ENCODE measurements around the gene DUSP10. TPM values are rescaled to one million over a fixed set of nuclear protein-coding genes. Genes with fewer than 3 reads are reported as not detected.

Gene DUSP10
- total RNA-seq, 2 donors from 2014 or later = 5.8 to 13.6 TPM

- H3K27me3 ChIP-seq (replicated peaks; ENCODE audit: insufficient read depth) = no peaks in the 10 kb centered on the region
- no peaks in the 10 kb centered on the region for H3K9me3 ChIP-seq
- intact Hi-C loops (cut with DNase I) = no loop called here
- no peaks in the 10 kb centered on the region for H3K4me1 ChIP-seq (replicated peaks)
- no peak for TF ChIP-seq POLR2A (IDR thresholded peaks at IDR 0.05)
- TF ChIP-seq POLR2AphosphoS5 (IDR thresholded peaks at IDR 0.05) = no peak
- TF ChIP-seq CTCF (IDR thresholded peaks at IDR 0.05) = no peak
- 100% methylated on average over 1 of the region's 1 CpG for WGBS
- no peaks in the 10 kb centered on the region for H3K36me3 ChIP-seq
- H3K4me3 ChIP-seq = no peak overlapping the region
- no peak overlapping the region for H3K27ac ChIP-seq
- DNase-seq (ENCODE audit: low spot score) = no peak
Observed at GRCh38 chr1:221782970-221783369, 41.1 kb upstream of the DUSP10 start.

- no peak for DNase-seq (ENCODE audit: low spot score)
- Histone ChIP-seq H3K36me3 (no peaks in the 10 kb centered on the region), H3K4me1 (replicated peaks) (no peaks in the 10 kb centered on the region), H3K9me3 (no peaks in the 10 kb centered on the region), H3K27ac (no peak overlapping the region), H3K4me3 (no peak overlapping the region), H3K27me3 (replicated peaks; ENCODE audit: insufficient read depth) (no peaks in the 10 kb centered on the region)
- 57% methylated on average over 2 of the region's 2 CpGs for WGBS
- intact Hi-C loops (cut with DNase I) = no loop called here
- no peak for TF ChIP-seq POLR2AphosphoS5 (IDR thresholded peaks at IDR 0.05)
- TF ChIP-seq CTCF (IDR thresholded peaks at IDR 0.05) = no peak
- TF ChIP-seq POLR2A (IDR thresholded peaks at IDR 0.05) = no peak
Observed at GRCh38 chr1:221782477-221782876, 40.6 kb upstream of the DUSP10 start.

GRCh38 chr1:221781102-221781755 is 39.3 kb upstream of the DUSP10 start:
- DNase-seq (ENCODE audit: low spot score) = no peak
- TF ChIP-seq POLR2A (IDR thresholded peaks at IDR 0.05) = no peak
- TF ChIP-seq POLR2AphosphoS5 (IDR thresholded peaks at IDR 0.05) = no peak
- TF ChIP-seq CTCF (IDR thresholded peaks at IDR 0.05) = no peak
- no peak overlapping the region for H3K27ac ChIP-seq
- no peak overlapping the region for H3K4me3 ChIP-seq
- no peaks in the 10 kb centered on the region for H3K9me3 ChIP-seq
- H3K4me1 ChIP-seq (replicated peaks) = no peaks in the 10 kb centered on the region
- 83% methylated on average over 7 of the region's 7 CpGs for WGBS
- H3K27me3 ChIP-seq (replicated peaks; ENCODE audit: insufficient read depth) = no peaks in the 10 kb centered on the region
- intact Hi-C loops (cut with DNase I) = no loop called here
- H3K36me3 ChIP-seq = no peaks in the 10 kb centered on the region

- Histone ChIP-seq H3K9me3 (no peaks in the 10 kb centered on the region), H3K4me3 (no peak overlapping the region), H3K27ac (no peak overlapping the region), H3K36me3 (no peaks in the 10 kb centered on the region), H3K4me1 (replicated peaks) (no peaks in the 10 kb centered on the region), H3K27me3 (replicated peaks; ENCODE audit: insufficient read depth) (no peaks in the 10 kb centered on the region)
- intact Hi-C loops (cut with DNase I) = no loop called here
- WGBS = 82% methylated on average over 7 of the region's 7 CpGs
- TF ChIP-seq CTCF (IDR thresholded peaks at IDR 0.05) = no peak
- TF ChIP-seq POLR2AphosphoS5 (IDR thresholded peaks at IDR 0.05) = no peak
- no peak for TF ChIP-seq POLR2A (IDR thresholded peaks at IDR 0.05)
- DNase-seq (ENCODE audit: low spot score) = no peak
Observed at GRCh38 chr1:221780175-221780574, 38.3 kb upstream of the DUSP10 start.

- Histone ChIP-seq H3K9me3 (no peaks in the 10 kb centered on the region), H3K4me3 (no peak overlapping the region), H3K27me3 (replicated peaks; ENCODE audit: insufficient read depth) (no peaks in the 10 kb centered on the region), H3K4me1 (replicated peaks) (no peaks in the 10 kb centered on the region), H3K36me3 (no peaks in the 10 kb centered on the region), H3K27ac (no peak overlapping the region)
- DNase-seq (ENCODE audit: low spot score) = no peak
- intact Hi-C loops (cut with DNase I) = no loop called here
- WGBS = 100% methylated on average over 1 of the region's 1 CpG
- no peak for TF ChIP-seq POLR2AphosphoS5 (IDR thresholded peaks at IDR 0.05)
- TF ChIP-seq POLR2A (IDR thresholded peaks at IDR 0.05) = no peak
- TF ChIP-seq CTCF (IDR thresholded peaks at IDR 0.05) = no peak
Observed at GRCh38 chr1:221779771-221780170, 37.9 kb upstream of the DUSP10 start.

Measured in prostate gland (tissue), 2 donors.